GM18517 (cell line): ENCODE measurements around the gene GHDC.

ENCODE experiments used
- ATAC-seq: cut with Tn5 transposase; IDR thresholded peaks from one replicate; pipeline ENCODE4 v1.9.1; 2021; ENCODE audit warnings: mild to moderate bottlenecking, moderate library complexity; ENCODE audit not compliant: unreplicated experiment

Gene GHDC

DNA sequence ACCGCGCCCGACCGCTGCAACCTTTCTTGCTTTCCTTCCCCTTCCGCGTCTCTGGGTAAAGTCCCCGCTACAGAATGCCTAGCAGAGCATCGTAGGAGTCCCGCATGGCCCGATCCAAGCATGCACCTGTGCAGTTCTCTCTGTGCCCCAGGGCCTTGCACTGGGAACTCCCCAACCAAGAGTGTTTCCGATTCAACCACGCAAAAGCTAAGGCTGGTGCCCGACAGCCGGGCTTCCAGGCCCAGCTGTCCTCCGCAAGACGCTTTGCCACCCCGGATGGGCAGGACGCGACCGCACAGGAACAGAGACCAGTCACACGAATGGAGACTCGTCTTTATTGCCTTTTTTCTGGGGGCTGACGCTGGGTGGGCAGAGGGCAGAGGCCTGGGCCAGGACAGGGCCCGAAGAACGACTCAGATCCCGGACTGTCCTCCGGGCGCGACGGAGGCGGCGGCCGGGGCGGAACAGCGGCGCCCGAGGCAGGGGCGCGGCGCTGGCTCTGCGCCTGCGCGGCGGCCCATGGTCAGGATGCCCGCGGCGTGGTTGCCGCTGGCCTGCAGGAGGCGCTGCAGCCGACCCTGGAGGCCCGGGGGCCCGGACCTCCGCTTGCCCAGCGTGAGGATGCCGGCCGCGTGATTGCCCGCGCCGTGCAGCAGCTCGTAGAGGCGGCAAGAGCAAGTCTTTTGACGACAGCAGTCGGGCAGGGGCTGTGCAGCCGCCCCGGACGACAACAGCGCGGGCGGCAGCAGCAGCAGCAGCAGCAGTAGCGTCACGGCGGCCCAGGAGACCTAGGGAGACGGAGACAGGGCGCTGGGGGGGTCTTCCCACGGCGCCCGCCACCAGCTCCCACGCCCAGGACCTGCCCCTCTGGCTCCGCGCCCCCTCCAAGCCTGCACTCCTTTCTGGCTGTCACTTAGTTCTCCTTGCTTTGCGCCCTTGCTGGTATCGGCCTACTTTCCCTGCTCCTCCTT lies 10.3 kb downstream of the GHDC start:
- ATAC-seq: peak; percentile 65

DNA sequence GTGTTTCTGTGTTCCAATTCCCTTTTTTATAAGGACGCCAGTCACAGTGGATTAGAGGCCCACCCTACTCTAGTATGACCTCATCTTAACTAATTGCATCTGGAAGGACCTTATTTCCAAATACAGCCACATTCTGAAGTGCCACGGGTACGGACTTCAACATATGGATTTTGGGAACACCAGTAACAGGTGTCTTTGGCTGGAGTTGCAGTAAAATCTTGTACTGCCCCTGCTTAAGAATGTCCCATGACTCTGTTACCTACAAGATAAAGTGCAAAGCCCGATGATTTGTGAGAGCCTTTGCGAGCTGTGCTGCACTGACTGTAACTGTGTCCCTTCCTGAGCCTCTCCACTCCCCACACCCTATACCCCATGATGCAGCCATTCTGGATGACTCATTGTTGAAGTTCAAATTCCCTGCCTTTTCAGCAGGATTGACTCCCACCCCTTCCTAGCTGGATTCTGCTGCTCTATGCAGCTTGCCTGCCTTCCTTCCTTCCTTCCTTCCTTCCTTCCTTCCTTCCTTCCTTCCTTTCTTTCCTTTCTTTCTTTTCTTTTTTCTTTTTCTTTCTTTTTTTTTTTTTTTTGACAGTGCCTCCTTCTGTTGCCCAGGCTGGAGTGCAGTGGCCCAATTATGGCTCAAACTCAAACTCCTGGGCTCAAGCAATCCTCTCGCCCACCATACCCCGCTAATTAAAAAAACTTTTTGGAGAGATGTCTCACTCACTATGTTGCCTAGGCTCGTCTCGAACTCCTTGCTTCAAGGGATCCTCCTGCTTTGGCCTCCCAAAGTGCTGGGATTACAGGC lies 11.2 kb downstream of the GHDC start:
- ATAC-seq: no peak

DNA sequence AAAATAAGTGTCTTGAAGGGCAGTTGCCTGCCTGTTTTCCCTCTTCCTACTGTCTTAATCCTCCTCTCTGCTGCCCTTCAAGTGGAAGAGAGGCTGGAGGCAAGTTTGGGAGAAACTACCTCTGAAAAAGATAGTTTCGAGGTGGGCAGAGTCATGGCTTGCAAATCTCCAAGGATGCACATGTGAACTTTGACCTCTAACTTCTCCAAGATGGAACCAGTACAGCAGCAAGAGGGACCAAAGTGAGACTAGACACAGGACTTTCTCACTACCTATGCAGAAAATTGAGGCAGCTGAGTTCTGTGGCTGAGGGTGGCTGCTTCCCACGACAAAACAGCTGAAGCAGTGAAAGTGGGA lies 12.5 kb downstream of the GHDC start:
- ATAC-seq: no peak

DNA sequence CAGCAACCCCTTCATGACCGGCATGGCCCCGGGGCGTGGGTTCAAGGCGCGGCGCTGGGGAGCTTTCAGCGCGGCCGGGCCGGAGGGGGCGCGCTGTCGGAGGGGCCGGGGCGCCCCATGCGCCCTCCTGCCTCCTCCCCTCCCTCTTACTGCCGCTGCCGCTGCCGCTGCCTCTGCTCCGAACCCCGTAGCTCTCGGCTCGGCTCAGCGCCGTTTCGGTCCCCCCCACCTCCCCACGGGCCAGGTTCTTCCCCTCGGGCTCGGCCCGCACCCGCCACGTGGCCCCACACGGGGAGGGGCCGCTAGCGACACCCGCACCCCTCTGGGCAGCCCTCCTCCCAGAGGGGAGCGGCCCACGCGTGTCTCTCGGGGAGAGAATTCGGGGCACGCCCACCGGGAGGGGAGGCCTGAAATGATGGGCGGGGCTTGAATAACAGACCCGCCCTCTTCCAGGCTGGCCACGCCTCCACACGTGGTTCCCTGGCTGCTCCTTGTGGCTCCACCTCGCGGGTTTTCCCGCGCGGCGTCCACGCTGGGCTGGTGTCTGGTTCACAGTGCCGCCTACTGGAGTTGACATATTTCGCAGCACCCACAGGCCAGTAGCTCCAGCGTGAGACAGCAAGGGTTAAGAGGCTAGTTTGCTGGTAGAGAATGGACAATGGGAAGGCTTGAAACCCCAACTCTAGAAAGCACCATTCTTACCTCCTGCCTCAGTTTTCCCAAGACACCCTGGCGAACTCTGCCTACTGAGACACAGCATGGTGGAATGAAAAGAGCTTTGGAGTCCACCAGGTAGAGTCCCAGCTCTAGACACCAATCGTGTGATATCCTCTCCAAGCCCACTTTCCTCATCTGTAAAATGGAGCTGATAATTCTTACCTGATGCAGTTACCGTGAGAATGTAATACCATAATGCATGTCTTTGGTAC lies 13.1 kb downstream of the GHDC start, which contains the start of gene KCNH4:
Gene KCNH4 (minus strand): TSS at position 221 of the 929 bp plus-strand sequence. CDS start 197 bp downstream, at position 24.
- no peak for ATAC-seq

DNA sequence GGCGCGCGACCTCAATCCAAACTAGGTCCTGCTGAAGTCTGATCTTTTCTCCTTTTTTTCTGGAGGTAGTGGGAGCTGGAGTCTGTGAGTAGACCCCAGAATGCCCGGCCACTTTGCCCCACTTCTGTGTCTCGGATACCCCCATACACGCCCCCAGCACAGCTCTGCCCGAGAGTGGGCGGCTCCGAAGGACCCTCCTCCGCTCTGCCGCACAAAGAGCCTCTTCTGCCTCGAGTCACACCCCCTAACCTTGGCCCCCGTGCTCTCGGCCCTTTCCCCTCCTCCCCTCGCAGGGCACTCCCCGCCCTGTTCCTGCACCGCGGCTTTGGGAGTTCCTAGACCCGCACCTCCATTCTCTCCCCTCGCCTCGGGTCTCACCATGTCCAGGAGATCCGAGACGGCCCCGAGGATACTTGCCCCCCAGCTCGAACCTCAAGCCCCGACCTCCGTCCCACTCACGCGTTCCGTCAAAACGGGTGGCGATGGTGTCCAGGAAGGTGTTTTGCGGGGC lies 13.8 kb downstream of the GHDC start:
- no peak for ATAC-seq

DNA sequence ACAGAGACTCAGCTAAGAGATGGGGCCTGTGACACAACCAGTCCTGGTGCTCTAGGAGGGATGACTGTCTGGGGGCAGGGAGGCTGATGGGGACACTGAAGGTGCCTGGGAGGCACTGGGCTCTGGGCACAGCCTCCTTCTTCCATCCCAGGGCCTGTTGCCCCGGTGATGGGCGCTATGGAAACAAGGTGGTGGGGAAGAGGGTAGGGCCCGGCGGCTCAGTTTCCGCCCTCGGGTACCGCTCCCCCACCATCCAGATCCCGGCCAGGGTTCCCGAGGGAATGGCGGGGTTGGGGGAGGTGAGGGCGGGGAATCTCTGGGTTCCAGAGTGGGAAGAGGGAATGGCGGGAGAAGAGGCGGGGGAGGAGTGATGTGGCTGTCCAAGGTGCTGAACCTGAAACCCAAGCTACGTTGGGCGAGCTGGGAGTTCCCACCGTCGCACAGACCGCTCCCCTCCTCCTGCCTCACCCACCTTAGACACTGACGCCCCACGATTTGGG lies 14.3 kb downstream of the GHDC start:
- ATAC-seq: no peak

DNA sequence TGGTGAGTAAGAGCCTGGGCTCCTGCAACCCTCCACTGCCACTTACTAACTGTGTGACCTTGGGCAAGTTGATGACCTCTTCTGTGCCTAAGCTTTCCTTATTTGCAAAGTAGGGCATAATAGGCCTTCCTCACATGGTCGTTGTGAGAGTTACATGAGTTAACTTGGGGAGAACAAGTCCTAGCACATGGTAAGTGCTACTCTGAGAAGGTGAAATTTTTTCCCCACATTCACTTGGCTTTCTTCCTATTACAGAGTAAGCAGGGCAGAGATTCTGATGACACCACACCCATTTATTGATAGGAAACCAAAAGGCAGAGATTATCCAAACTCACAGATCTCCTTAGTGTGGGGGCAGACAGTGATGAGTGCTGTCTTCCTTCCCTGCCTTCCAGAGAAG lies 15.0 kb downstream of the GHDC start:
- ATAC-seq: no peak

DNA sequence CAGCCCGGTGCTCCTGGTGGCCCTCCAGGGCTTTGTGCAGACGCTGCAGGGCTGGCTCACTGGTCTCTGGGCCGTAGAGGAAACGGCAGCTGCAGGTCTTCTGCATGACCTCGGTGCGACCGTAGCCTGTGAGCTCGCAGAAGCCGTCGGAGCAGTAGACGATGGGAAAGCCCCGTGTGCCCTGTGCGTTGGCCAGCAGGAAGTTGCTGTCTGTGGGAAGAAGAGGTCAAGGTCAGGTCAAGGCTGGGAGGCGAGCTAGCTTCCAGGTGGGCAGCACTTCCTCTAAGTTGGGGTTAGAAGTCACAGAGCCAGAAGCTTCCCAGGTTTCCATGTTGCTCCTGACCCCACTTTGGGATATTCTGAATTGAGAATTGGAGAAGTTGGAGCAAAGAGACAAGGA lies 15.5 kb downstream of the GHDC start:
- no peak for ATAC-seq

DNA sequence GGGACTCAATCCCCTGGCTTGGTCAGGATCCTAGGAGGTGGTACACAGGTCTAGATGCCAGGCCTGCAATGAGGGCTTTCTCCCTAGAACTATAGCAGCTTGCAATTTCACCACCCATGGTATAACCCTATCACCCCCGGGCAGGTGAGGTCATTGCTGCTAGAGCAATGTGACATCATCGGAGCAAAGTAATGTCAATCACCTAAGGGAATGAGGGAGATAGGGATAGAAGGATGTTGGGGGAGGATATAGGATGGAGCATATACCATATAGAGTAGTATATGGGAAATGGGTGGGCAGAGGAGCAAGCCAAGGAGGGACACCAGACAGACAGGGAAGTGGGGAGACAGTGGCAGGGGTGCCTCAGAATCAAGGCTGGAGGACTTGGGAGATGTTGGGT lies 16.6 kb downstream of the GHDC start:
- no peak for ATAC-seq

DNA sequence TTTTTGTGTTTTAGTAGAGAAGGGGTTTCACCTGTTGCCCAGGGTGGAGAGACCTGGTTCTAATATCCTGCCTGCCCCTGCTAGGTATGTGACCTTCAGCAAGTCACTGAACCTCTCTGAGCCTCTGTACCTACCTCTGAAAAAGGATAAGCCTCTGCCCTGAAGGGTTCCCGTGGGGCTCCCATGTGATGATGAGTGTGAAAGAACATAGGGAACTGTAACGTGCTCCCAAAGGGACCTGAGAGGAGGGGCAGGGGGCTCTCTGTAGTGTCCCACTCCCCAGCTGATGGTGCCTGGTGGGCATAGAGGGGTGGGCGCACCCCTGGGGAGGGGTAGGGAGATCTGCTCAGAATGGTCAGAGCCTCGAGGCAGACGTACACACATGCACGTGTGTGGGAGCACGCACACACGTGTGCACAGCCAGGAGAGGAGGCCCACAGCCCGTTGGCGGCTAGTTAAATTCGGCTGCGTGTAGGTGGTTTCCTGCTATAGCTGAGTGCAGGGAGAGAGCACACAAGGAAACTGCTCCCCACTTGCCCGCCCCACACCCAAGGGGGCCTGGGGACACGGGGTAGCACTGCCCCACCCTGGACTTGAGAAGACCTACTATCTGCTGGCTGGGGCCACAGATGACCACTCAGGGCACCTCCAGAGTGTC lies 20.0 kb downstream of the GHDC start:
- no peak for ATAC-seq

DNA sequence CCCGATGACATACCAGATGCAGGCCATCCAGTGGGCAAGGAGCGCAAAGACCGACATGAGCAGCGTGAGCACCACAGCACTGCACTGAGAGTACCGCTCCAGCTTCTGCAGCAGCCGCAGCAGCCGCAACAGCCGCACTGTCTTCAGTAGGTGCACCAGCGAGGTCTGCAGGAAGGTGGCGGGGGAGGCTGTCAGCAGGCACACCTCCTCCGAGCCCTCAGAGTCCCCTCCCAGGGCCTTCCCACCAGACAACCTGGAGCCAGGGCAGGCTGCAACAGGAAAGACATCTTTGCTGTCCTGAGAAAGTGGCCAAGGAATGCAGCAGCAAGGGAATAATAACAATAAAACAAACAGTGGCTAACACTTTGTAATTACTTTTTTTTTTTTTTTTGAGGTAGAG lies 22.5 kb downstream of the GHDC start:
- ATAC-seq: no peak

DNA sequence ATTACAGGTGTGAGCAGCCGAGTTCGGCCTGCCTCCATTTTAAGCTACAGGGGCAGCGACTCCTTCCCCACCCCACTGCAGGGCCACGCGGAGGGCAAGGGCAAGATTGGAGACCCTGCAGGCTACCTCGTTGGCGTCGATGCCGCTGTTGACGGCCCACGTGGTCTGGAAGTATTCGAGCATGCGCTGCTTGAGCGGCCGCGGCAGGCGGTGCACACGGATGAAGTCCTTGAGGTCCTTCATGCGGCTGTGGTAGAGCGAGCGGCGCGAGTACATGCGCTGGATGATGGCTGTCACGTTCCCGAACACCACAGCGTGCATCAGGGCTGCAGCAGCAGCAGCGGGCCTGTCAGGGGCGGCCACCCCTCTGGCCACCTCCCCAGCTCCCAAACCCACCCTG lies 24.9 kb downstream of the GHDC start:
- ATAC-seq: no peak

DNA sequence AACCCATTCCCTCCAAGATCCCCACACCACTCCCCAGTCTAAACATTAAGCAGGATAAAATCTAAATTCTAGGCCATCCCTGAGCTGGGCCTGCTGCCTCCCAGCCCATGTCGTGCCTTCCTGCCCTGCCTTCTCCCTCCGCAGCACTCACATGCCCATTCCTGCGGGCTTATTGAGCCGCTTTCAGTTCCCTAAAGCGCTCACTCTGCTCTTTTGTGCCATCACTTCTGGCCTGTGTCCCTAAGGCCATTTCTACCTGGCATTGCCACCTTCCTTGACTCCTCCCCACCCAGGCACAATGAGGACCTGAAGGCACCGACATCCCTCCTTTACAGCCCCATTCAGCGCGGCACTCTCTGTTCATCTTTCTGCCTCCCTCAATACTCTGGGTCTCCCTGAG lies 26.5 kb downstream of the GHDC start:
- ATAC-seq: no peak

DNA sequence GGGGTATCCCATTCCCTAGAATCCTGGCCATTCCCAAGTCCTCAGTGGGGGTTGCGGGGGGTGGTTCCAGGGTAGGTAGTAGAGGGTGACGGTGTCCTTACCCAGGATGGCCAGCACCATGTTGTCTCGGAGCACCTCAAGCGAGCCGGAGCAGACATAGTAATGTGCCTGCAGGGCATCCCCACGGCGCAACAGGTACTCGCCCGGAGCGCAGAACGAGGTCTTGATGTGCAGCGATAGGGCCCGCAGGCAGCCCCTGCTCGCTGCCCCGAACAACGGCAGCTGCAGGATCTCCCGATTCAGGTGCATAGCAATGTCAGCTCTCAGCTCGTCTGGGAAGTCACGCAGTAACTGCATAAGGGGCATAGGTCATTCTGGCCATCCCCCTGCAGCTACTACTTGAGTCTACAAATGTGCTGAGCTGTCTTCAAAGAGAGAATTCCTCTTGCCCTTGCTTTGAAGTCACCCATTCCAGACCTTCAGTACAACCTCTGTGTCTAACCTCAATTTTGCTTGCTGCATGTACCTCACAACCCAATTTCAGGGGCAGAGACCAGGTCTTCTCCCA lies 28.0 kb downstream of the GHDC start:
- no peak for ATAC-seq

DNA sequence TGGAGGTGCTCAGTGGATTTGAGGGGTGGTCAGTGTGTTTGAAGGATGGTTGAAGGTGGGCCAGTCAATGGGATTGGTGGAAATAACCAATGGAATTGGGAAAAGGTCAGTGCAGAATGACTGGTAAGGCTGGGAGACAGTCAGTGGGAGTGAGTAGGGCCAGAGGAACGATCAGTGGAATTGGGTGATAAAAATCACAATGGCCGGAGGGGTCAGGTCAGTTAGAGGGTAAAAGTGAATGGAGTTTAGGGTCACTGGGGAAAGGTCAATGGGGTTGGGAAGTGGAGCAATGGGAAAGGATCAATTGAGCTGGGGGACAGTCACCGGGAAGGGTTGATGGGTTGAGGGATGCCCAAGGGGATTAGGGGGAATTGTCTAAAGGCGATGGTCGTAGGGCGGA lies 28.5 kb downstream of the GHDC start:
- ATAC-seq: no peak

DNA sequence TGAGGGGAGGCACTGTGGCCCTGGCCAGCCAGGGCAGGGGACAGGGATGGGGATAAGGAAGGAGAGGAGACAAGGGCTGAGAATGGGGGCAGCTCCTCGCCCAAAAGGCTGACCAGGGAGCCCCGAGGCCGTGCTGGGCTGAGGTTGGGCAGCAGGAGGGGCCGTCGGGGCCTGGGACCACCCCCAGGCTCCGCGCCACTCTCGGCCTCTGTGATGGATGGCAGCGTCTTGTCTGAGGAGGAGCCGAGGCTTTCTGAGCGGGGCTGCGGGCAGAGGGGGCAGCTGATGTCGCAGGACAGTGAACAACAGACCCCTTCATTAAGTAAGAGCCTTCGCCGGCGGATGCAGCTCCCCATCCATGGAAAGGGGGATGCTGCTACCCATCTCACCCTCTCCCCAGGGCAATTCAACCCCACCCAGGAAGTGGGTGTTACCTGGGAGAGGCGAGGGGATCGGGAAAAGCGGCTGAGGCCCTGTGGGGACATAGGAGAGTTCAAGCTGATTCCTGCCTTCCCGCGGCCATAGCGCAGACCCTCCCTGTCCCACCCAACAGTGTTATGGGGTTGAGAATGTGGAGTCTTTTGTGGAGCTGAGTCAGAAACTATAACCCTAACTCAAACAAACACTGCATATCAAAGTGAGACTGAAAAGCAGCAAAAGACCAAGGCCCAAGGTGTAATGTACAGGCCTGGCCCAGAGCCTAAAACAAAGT lies 30.4 kb downstream of the GHDC start:
- ATAC-seq: no peak

DNA sequence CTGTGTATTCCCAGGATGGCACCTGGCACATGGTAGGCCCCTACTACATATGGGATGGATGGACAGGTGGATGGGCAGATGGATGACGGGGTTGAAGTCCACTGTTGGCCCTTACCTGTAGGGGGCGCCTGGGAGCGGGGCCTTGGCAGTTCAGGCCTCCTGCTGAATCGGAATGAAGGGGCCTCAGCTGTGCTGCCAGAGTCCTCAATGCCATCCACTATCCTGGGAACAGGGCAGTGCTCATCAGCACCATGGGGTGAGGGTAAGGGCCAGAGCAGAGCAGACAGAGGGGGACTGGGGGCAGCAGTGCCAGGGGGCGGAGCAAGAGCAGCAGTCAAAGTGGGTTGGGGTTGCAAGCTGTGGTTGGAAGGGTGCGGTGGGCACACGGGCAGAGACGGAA lies 31.2 kb downstream of the GHDC start:
- ATAC-seq: no peak

DNA sequence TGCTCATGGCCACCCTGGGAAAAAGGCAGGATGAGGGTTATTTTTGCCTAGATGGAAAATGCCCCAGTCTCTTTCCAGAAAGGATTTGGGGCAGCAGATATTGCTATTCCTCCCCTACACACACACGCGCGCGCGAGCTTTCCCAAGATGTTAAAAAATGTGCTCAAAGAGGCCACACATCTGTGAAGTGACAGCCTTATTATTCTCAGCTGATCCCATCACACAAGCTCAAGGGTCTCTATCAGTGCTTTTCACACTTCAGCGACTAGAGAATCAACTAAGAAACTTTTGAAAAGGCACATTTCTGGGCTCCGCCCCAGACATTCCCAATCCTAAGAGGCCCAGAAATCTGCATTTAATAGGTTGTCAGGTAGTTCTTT lies 33.8 kb downstream of the GHDC start:
- ATAC-seq: no peak
